IMR-90 (cell line): ENCODE data around the gene RBM10. TPM values are rescaled to one million over a fixed set of nuclear protein-coding genes. Genes with fewer than 3 reads are reported as not detected.

Experiments used
- ATAC-seq: fragments of 200-7000 bp; cut with Tn5 transposase; 2 replicates; pipeline ENCODE4 v1.9.1; 2020; ENCODE audit warnings: low read depth, mild to moderate bottlenecking, moderate library complexity
- BruUV-seq: library from RNA; stranded (reverse); fragments of 400-500 nt; replicated peaks from 2 replicates; lab custom pipeline; 2021; lab: Mats Ljungman, UMichigan
- CTCF ChIA-PET: fragments of 300-600 bp; formaldehyde crosslinking; extraction: SDS; loops from one replicate; lab custom pipeline; 2021; ENCODE audit warnings: antibody characterized with exemption; lab: Yijun Ruan, JAX
- POLR2A ChIA-PET: fragments of 300-600 bp; sonication (Branson Sonifier 250); formaldehyde crosslinking; loops from one replicate; lab custom pipeline; 2022; ENCODE audit warnings: antibody characterized with exemption; ENCODE audit not compliant: unreplicated experiment; lab: Charles Lee
- DNase-seq: peaks from one replicate; pipeline ENCODE4 v3.0.0; 2013
- H2AFZ ChIP-seq: replicated peaks from 2 replicates; pipeline ENCODE3; 2013; ENCODE audit warnings: low read length, mild to moderate bottlenecking; ENCODE audit not compliant: poor library complexity
- H2AK5ac ChIP-seq: 2 replicates; pipeline ENCODE4 v1.6.1; 2013; ENCODE audit warnings: low read depth, low read length, inconsistent platforms
- H2AK9ac ChIP-seq: replicated peaks from 2 replicates; pipeline ENCODE3; 2013; ENCODE audit warnings: mild to moderate bottlenecking, low read depth, low read length, moderate library complexity; ENCODE audit not compliant: poor library complexity
- H2BK120ac ChIP-seq: 2 replicates; pipeline ENCODE4 v1.6.1; 2013; ENCODE audit warnings: low read depth, low read length, inconsistent platforms
- H2BK15ac ChIP-seq: 3 replicates; pipeline ENCODE4 v1.6.1; 2013; ENCODE audit warnings: low read depth, low read length, inconsistent platforms
- H2BK20ac ChIP-seq: 2 replicates; pipeline ENCODE4 v1.6.1; 2013; ENCODE audit warnings: low read depth, mild to moderate bottlenecking, inconsistent platforms, low read length, moderate library complexity
- H2BK5ac ChIP-seq: 2 replicates; pipeline ENCODE4 v1.6.1; 2013; ENCODE audit warnings: mild to moderate bottlenecking, low read depth, low read length, inconsistent platforms; ENCODE audit not compliant: poor library complexity, severe bottlenecking
- H3K14ac ChIP-seq: replicated peaks from 2 replicates; pipeline ENCODE4 v1.6.1; 2013; ENCODE audit warnings: low read depth, low read length, inconsistent platforms
- H3K18ac ChIP-seq: 2 replicates; pipeline ENCODE4 v1.6.1; 2013; ENCODE audit warnings: low read depth, low read length, control low read depth
- H3K23ac ChIP-seq: 2 replicates; pipeline ENCODE4 v1.6.1; 2013; ENCODE audit warnings: low read depth, low read length, inconsistent platforms
- H3K27ac ChIP-seq: 2 replicates; pipeline ENCODE4 v1.5.1; 2013; ENCODE audit warnings: mild to moderate bottlenecking, control low read depth, low read length; ENCODE audit not compliant: insufficient read depth
- H3K27me3 ChIP-seq: 2 replicates; pipeline ENCODE4 v1.6.1; 2013; ENCODE audit warnings: low read length; ENCODE audit not compliant: control insufficient read depth, insufficient read depth
- H3K36me3 ChIP-seq: 2 replicates; pipeline ENCODE4 v1.6.1; 2013; ENCODE audit warnings: low read length, mixed read lengths; ENCODE audit not compliant: control insufficient read depth, insufficient read depth
- H3K4ac ChIP-seq: 2 replicates; pipeline ENCODE4 v1.6.1; 2013; ENCODE audit warnings: low read depth, low read length, inconsistent platforms
- H3K4me1 ChIP-seq: 2 replicates; pipeline ENCODE4 v1.6.1; 2013; ENCODE audit warnings: low read length, mixed read lengths; ENCODE audit not compliant: control insufficient read depth, insufficient read depth
- H3K4me2 ChIP-seq: 2 replicates; pipeline ENCODE4 v1.6.1; 2013; ENCODE audit warnings: low read depth, mild to moderate bottlenecking, control low read depth, low read length, moderate library complexity
- H3K4me3 ChIP-seq: 2 replicates; pipeline ENCODE4 v1.5.1; 2013; ENCODE audit warnings: low read depth, mild to moderate bottlenecking, control low read depth, low read length, moderate library complexity; ENCODE audit not compliant: insufficient read depth
- H3K56ac ChIP-seq: 2 replicates; pipeline ENCODE4 v1.6.1; 2013; ENCODE audit warnings: low read length, inconsistent platforms; ENCODE audit not compliant: insufficient read depth; ENCODE audit errors: extremely low read depth
- H3K79me1 ChIP-seq, 2 experiments: 2 replicates each; pipeline ENCODE4 v1.6.1; 2013; ENCODE audit warnings: low read length in 2 of 2, inconsistent platforms in 1 of 2, low read depth in 1 of 2
- H3K9ac ChIP-seq: 2 replicates; pipeline ENCODE4 v1.6.1; 2013; ENCODE audit warnings: low read depth, low read length, control low read depth
- H3K9me1 ChIP-seq: 2 replicates; pipeline ENCODE4 v1.6.1; 2013; ENCODE audit warnings: low read length, inconsistent platforms; ENCODE audit not compliant: insufficient read depth
- H3K9me3 ChIP-seq: 2 replicates; pipeline ENCODE4 v1.6.1; 2013; ENCODE audit warnings: low read length; ENCODE audit not compliant: control insufficient read depth, insufficient read depth
- H4K20me1 ChIP-seq: 2 replicates; pipeline ENCODE4 v1.6.1; 2013; ENCODE audit warnings: low read length, inconsistent platforms; ENCODE audit not compliant: insufficient read depth
- H4K5ac ChIP-seq: 2 replicates; pipeline ENCODE4 v1.6.1; 2013; ENCODE audit warnings: mild to moderate bottlenecking, low read depth, low read length, control low read depth
- H4K8ac ChIP-seq, 2 experiments: 2 replicates each; pipeline ENCODE4 v1.6.1; 2013; ENCODE audit warnings: low read depth in 2 of 2, low read length in 2 of 2, control low read depth in 1 of 2, inconsistent platforms in 1 of 2
- H4K91ac ChIP-seq: 2 replicates; pipeline ENCODE4 v1.6.1; 2013; ENCODE audit warnings: low read depth, low read length, inconsistent platforms; ENCODE audit not compliant: insufficient read depth
- BHLHE40 ChIP-seq: fragments of 150-350 bp; IDR thresholded peaks from 2 replicates; pipeline ENCODE4 v1.6.1; 2016; ENCODE audit warnings: mild to moderate bottlenecking, low read depth, low read length
- CEBPB ChIP-seq: IDR thresholded peaks from 2 replicates; pipeline ENCODE4 v1.6.1; 2012; ENCODE audit warnings: low read depth, low read length, improper control_type of control experiment
- CHD1 ChIP-seq: IDR thresholded peaks from 2 replicates; pipeline ENCODE4 v1.6.1; 2012; ENCODE audit warnings: low read depth, low read length, improper control_type of control experiment
- FOS ChIP-seq: fragments of 150-350 bp; IDR thresholded peaks from 2 replicates; pipeline ENCODE4 v1.6.1; 2016; ENCODE audit warnings: low read depth, low read length
- MAFK ChIP-seq: IDR thresholded peaks from 2 replicates; pipeline ENCODE4 v1.6.1; 2012; ENCODE audit warnings: low read depth, low read length, improper control_type of control experiment
- MAZ ChIP-seq: IDR thresholded peaks from 2 replicates; pipeline ENCODE4 v1.6.1; 2012; ENCODE audit warnings: low read depth, mild to moderate bottlenecking, low read length, improper control_type of control experiment, moderate library complexity, borderline replicate concordance
- MXI1 ChIP-seq: IDR thresholded peaks from 2 replicates; pipeline ENCODE4 v1.6.1; 2012; ENCODE audit warnings: low read depth, mild to moderate bottlenecking, low read length, moderate library complexity, borderline replicate concordance
- NFE2L2 ChIP-seq: fragments of 150-350 bp; IDR thresholded peaks from 2 replicates; pipeline ENCODE4 v1.6.1; 2016; ENCODE audit warnings: low read depth, mild to moderate bottlenecking, low read length
- POLR2A ChIP-seq: IDR thresholded peaks from 2 replicates; pipeline ENCODE4 v1.6.1; 2012; ENCODE audit warnings: mild to moderate bottlenecking, low read depth, low read length
- RAD21 ChIP-seq: IDR thresholded peaks from 2 replicates; pipeline ENCODE4 v1.6.1; 2012; ENCODE audit warnings: low read length, improper control_type of control experiment
- RCOR1 ChIP-seq: IDR thresholded peaks from 2 replicates; pipeline ENCODE4 v1.6.1; 2012; ENCODE audit warnings: mild to moderate bottlenecking, low read length, improper control_type of control experiment; ENCODE audit not compliant: insufficient replicate concordance
- RFX5 ChIP-seq: IDR thresholded peaks from 2 replicates; pipeline ENCODE4 v1.8.0; 2012; ENCODE audit warnings: low read depth, mild to moderate bottlenecking, low read length, moderate library complexity
- SMC3 ChIP-seq: fragments of 150-350 bp; IDR thresholded peaks from 2 replicates; pipeline ENCODE4 v1.6.1; 2016; ENCODE audit warnings: low read depth, mild to moderate bottlenecking, antibody characterized with exemption, low read length, moderate library complexity
- WGBS, 2 experiments: methylation state at CpG; one replicate each; pipeline versions ENCODE4 v1.1.5 to v1.1.7; 2013; ENCODE audit warnings: missing lambda C conversion rate in 2 of 2; ENCODE audit not compliant: insufficient read length in 1 of 2; ENCODE audit errors: extremely low coverage in 2 of 2; 5-methylcytosine and 5-hydroxymethylcytosine counted together
- dilution Hi-C: fragments of 300-500 bp; cut with HindIII; formaldehyde crosslinking; loops from one replicate; pipeline ENCODE4 v1.14.3; 2018; ENCODE audit warnings: low sequenced_read_pairs; ENCODE audit not compliant: unreplicated experiment
- in situ Hi-C: fragments of 300-500 bp; cut with MboI; formaldehyde crosslinking; loops from 3 replicates; pipeline ENCODE4 v1.14.3; 2019; ENCODE audit warnings: low sequenced_read_pairs, inconsistent platforms, mixed read lengths
- intact Hi-C: fragments of 100-400 bp; cut with micrococcal nuclease; formaldehyde crosslinking; loops from 2 replicates; pipeline ENCODE4 v1.10.0; 2022
- polyA plus RNA-seq, 3 experiments: library from polyadenylated mRNA; depleted of rRNA; stranded (reverse); fragments of >200 nt; gene quantifications; 2 replicates each; pipeline ENCODE4 v1.2.3, GENCODE V29; 2012; ENCODE audit warnings: low replicate concordance in 1 of 3
- total RNA-seq: library from RNA; depleted of rRNA; stranded (reverse); fragments of >200 nt; gene quantifications from 2 replicates; pipeline ENCODE4 v1.2.3, GENCODE V29; 2012
- TF ChIP-seq, protein P1 (sequence below): conservative IDR thresholded peaks from 2 replicates; pipeline ENCODE4 v1.5.1; 2012; ENCODE audit warnings: mild to moderate bottlenecking, low read depth, low read length, improper control_type of control experiment
- TF ChIP-seq, protein P2 (sequence below): fragments of 150-350 bp; IDR thresholded peaks from 2 replicates; pipeline ENCODE4 v1.6.1; 2017; ENCODE audit warnings: mild to moderate bottlenecking, antibody characterized with exemption, low read length, low read depth
- TF ChIP-seq, protein P3 (sequence below): fragments of 150-350 bp; IDR thresholded peaks from 2 replicates; pipeline ENCODE4 v1.6.1; 2016; ENCODE audit warnings: low read depth, mild to moderate bottlenecking, low read length, moderate library complexity, borderline replicate concordance

The RBM10 gene
- total and polyA plus RNA-seq, 2 of the 4 experiments (the other 2 are of a cell fraction), result 33.4 to 36.0 TPM

GRCh38 chrX:47234583-47234982, 89.6 kb downstream of the RBM10 start:
- peak overlapping the region; percentile 60; the same call in 1 of the 2 replicates for H3K4me2 ChIP-seq
- dilution Hi-C loops (no loop called here), in situ Hi-C loops (no loop called here), intact Hi-C loops (loop anchor here (5.0 kb wide), 1 partner anchor 148 kb away; no protein-coding TSS in a partner anchor)
- H2BK120ac ChIP-seq, result no peak overlapping the region
- peak overlapping the region; percentile 87 for H2BK5ac ChIP-seq
- H4K91ac ChIP-seq, result no peak overlapping the region
- no peak overlapping the region for H4K8ac ChIP-seq
- no peak overlapping the region for H3K4ac ChIP-seq
- no peak overlapping the region for H4K5ac ChIP-seq
- H2AFZ ChIP-seq, result no peak overlapping the region
- peaks cover 14% of the 10 kb centered on the region for H3K27me3 ChIP-seq
- ATAC-seq (no peak), DNase-seq (peak; percentile 52)
- no peak overlapping the region for H2BK15ac ChIP-seq
- no peak overlapping the region for H3K14ac ChIP-seq
- no peak overlapping the region for H3K4me3 ChIP-seq
- H3K9ac ChIP-seq, result no peak overlapping the region
- 0 out of 2 replicates have a peak, but pooled peaks cover 1% of the 10 kb centered on the region for H3K4me1 ChIP-seq
- ChIA-PET CTCF (no interaction called here), POLR2A (no interaction called here)
- no peak overlapping the region for H2BK20ac ChIP-seq
- H3K56ac ChIP-seq, result no peak overlapping the region
- H2AK9ac ChIP-seq, result no peak overlapping the region
- no peak overlapping the region for H3K18ac ChIP-seq
- no peak for TF ChIP-seq BHLHE40
- no peak for TF ChIP-seq MAFK
- TF ChIP-seq, protein P1, sequence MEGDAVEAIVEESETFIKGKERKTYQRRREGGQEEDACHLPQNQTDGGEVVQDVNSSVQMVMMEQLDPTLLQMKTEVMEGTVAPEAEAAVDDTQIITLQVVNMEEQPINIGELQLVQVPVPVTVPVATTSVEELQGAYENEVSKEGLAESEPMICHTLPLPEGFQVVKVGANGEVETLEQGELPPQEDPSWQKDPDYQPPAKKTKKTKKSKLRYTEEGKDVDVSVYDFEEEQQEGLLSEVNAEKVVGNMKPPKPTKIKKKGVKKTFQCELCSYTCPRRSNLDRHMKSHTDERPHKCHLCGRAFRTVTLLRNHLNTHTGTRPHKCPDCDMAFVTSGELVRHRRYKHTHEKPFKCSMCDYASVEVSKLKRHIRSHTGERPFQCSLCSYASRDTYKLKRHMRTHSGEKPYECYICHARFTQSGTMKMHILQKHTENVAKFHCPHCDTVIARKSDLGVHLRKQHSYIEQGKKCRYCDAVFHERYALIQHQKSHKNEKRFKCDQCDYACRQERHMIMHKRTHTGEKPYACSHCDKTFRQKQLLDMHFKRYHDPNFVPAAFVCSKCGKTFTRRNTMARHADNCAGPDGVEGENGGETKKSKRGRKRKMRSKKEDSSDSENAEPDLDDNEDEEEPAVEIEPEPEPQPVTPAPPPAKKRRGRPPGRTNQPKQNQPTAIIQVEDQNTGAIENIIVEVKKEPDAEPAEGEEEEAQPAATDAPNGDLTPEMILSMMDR, result no peak
- TF ChIP-seq SMC3, result no peak
- TF ChIP-seq MAZ, result no peak
- TF ChIP-seq FOS, result no peak
- TF ChIP-seq, protein P2, sequence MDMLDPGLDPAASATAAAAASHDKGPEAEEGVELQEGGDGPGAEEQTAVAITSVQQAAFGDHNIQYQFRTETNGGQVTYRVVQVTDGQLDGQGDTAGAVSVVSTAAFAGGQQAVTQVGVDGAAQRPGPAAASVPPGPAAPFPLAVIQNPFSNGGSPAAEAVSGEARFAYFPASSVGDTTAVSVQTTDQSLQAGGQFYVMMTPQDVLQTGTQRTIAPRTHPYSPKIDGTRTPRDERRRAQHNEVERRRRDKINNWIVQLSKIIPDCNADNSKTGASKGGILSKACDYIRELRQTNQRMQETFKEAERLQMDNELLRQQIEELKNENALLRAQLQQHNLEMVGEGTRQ, result no peak
- no peak for TF ChIP-seq POLR2A
- TF ChIP-seq RAD21, result no peak
- TF ChIP-seq RFX5, result no peak
- no peak for TF ChIP-seq CEBPB
- no peak for TF ChIP-seq RCOR1
- no peak for TF ChIP-seq CHD1
- TF ChIP-seq NFE2L2, result no peak
- TF ChIP-seq, protein P3, sequence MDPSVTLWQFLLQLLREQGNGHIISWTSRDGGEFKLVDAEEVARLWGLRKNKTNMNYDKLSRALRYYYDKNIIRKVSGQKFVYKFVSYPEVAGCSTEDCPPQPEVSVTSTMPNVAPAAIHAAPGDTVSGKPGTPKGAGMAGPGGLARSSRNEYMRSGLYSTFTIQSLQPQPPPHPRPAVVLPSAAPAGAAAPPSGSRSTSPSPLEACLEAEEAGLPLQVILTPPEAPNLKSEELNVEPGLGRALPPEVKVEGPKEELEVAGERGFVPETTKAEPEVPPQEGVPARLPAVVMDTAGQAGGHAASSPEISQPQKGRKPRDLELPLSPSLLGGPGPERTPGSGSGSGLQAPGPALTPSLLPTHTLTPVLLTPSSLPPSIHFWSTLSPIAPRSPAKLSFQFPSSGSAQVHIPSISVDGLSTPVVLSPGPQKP, result no peak
- TF ChIP-seq MXI1, result no peak
- H3K79me1 ChIP-seq, result peaks cover 8 to 26% of the 10 kb centered on the region in 2 experiments
- H3K36me3 ChIP-seq, result peaks cover 5% of the 10 kb centered on the region
- no peak overlapping the region for H3K23ac ChIP-seq
- H3K27ac ChIP-seq, result no peak overlapping the region
- WGBS, 2 experiments, result no CpG with 5 or more reads among the region's 3 CpGs
- peaks cover 24% of the 10 kb centered on the region; the same call in 1 of the 2 replicates for H4K20me1 ChIP-seq
- peaks cover 8% of the 10 kb centered on the region; the same call in 1 of the 2 replicates for H3K9me1 ChIP-seq
- no peak overlapping the region for H2AK5ac ChIP-seq
- BruUV-seq, result no TSS peak
- H3K9me3 ChIP-seq, result no peaks in the 10 kb centered on the region
